NOMO-1 treated with DMSO at 0.1 percent for 48 hours (cell line): ENCODE data around the gene TAF1C.
"Not testable (repeated sequence)": the region's sequence is repeated elsewhere in the genome, so short reads cannot be mapped to it uniquely, and the experiment has no call there.

ENCODE experiments used
- DNase-seq: peaks from one replicate; lab custom pipeline; 2025; ENCODE audit not compliant: unreplicated experiment; lab: John Stamatoyannopoulos, UW

Gene TAF1C, protein sequence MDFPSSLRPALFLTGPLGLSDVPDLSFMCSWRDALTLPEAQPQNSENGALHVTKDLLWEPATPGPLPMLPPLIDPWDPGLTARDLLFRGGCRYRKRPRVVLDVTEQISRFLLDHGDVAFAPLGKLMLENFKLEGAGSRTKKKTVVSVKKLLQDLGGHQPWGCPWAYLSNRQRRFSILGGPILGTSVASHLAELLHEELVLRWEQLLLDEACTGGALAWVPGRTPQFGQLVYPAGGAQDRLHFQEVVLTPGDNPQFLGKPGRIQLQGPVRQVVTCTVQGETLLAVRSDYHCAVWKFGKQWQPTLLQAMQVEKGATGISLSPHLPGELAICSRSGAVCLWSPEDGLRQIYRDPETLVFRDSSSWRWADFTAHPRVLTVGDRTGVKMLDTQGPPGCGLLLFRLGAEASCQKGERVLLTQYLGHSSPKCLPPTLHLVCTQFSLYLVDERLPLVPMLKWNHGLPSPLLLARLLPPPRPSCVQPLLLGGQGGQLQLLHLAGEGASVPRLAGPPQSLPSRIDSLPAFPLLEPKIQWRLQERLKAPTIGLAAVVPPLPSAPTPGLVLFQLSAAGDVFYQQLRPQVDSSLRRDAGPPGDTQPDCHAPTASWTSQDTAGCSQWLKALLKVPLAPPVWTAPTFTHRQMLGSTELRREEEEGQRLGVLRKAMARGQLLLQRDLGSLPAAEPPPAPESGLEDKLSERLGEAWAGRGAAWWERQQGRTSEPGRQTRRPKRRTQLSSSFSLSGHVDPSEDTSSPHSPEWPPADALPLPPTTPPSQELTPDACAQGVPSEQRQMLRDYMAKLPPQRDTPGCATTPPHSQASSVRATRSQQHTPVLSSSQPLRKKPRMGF

DNA sequence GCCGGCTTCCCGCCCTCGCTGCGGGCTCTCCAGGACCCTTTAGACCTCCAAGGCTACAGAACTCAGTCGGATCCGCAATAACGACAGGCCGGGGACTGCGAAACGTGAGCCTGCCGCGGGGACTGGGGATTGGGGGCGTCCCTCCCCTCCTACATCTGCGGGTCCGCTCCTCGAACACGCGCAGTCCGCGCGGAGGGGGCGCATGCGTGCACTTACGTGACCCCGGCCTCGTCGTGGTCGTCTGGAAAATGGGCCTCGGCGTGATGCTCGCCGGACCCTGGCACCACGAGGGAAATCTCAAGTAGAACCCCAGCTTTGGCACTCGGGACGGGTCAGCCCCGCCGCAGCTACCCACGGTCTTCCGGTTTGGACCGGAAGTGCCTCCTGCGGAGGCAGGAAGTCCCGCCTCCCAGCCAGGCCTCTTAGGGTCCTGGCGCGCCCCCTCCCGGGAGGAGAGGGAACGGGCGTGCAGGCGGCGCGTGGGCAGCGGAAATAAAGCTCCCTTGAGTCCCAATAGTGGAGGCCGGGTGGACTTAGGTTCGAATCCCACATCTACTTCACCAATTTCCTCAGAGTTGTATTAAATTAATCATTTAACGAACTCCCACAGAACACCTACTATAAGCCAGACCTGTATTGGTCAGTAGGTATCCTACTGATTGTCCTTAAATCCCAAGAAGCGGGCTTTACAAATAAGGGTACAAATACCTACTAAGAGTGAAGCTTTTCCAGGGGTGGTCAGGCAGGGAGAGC is at the start of gene TAF1C:
TSS of gene TAF1C (minus strand) at position 373 of the 753 bp plus-strand sequence. CDS start 2,069 bp downstream, outside the sequence.
- DNase-seq: peak; percentile 86

DNA sequence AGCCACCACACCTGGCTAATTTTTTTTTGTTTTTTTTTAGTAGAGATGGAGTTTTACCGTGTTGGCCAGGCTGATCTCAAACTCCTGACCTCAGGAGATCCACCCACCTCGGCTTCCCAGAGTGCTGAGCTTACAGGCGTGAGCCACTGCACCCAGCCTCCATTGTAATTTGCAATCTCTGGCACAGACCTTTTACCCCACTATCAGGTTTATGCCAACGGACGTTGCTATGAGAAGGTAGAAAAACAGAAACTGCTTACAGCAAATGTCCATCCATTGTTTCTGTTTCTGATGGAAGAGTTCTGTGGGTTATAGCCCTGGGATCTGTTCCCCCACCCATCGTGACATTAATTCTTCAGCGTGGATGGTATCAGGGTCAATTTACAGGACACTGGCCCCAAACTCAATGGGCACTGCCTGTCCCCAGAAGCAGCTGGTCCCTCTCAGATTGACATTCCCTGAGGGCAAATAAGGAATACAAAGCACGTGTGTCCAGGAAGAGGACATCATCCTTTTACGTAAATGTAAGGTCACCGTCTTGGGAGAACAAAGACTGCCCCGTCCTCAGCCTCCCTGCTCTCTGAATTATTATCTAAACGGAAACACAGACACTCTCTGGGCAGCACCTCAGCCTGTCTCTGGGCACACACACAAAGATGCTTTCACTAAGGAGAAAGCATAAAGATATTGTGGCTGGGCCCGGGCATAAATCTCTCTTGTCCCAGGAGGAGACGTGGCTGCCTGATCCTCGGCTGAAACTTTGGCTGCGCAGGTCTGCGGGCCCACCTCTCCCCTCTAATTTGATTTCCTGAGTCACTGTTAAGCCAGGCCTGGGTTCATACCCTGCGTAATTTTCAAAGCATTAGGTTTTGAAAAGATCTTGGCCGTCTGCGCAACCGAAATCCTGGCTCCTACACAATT is 47.7 kb upstream of the TAF1C start:
- DNase-seq: no peak

DNA sequence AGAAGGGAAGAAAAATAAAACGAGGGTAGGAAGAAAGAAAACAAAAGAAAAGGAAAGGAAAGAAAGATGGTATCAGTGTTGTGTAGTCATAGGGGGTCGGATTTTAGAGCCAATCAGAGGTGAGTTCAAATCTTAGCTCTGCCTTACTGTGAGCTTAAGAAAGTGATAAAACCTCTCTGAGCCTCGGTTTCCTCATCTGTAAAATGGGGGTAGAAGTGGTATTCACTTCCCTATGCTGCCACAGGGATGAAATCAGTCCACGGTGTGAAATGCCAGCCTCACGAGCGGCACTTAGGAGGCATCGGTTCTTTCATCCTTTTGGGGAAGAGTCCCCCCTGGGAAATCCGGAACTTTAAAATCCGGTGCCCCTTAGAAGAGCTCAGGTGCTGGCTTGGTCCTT is 46.9 kb upstream of the TAF1C start:
- no peak for DNase-seq

DNA sequence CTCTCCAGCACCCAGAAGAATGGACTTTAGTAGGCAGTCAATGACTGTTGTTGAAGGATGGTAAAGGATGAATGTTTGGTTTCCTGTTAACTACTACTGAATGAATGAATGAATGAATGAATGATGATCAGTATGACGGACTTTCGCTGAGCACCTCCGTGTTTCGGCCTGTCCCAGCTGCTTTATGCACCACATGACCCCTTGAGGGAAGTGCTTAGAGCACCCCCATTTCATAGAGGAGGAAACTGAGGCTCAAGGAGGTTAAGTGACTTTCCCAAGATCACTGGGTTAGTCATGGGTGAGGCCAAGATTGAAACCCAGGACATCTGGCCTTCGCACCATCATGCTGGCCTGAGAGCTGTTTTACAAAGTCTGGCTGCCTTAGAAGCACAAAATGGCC is 46.1 kb upstream of the TAF1C start:
- DNase-seq: no peak

DNA sequence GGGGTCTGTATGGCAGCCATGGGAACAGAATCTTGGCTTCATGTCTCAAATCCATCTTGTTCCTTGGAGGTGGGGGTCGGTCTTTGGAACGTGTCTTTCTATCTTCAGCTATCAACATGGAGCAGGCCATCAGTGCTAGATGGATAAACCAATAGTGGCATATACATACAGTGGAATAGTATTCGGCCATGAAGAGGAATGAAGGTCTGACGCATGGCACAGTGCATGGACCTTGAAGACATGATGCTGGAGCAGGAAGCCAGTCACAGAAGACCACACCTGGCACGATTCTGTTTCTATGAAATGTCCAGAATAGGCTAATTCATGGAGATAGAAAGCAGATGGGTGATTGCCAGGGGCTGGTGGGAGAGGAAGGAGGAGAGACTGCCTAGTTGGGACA is 45.2 kb upstream of the TAF1C start:
- no peak for DNase-seq

DNA sequence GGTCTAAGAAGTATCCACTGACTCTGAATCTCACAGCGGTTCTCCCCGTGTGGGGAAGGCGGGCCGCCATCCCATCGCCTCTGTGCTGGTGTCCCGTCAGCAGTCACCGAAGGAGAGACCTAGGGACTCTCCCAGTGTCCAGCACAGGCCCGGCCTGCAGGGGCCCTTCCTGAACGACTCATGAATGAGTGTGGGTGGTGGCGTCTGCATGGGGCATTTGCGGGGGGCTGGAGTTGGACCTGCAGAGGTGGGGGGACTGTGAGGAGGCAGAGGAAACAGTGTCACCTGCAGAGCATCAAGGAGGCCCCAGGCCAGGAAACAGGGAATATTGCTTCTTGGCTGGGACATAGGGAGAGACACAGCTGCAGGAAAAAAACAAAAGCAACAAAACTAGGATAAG is 42.6 kb upstream of the TAF1C start:
- DNase-seq: no peak

DNA sequence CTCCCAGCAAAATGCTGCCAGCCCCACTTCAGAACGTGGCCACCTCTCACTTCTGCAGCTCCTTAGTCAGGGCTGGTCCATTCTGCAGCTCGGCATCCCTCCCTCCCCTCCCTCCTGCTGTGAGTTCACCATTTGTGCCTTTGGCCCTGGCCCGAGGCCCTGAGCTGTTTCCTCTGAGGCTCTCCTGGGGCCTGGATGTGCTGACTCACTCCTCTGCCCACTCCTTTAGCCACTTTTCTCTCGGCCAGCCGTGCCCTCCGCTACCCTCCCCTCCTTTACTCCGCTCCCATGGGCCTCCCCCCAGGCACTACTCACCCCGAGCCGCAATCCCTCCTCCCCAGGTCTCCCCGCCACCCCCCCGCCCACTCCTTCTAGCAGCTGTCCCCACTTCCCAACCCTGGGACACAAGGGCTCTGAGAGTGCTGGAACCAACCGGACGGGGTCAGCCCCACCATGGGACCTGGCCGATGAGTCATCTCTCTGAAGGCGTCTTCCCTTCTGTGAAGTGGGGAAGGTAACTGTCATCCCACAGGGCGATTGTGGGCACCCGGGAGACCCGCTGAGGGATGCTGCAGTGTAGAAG is 41.5 kb upstream of the TAF1C start:
- no peak for DNase-seq

DNA sequence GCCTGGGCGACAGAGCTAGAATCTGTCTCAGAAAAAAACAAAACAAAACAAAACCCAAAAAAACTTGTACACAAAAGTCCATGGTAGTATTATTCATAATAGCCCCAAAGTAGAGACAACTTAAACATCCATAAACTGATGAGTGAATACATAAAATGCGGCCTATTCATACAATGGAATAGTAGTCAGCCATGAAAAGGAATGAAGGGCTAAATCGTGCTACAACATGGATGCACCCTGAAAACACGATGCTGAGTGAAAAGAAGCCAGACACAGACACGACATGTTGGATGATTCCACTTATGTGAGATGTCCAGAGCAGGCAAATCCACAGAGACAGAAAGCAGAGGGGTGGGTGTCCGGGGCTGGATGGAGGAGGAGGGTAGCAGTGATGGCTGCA is 40.7 kb upstream of the TAF1C start:
- no peak for DNase-seq

DNA sequence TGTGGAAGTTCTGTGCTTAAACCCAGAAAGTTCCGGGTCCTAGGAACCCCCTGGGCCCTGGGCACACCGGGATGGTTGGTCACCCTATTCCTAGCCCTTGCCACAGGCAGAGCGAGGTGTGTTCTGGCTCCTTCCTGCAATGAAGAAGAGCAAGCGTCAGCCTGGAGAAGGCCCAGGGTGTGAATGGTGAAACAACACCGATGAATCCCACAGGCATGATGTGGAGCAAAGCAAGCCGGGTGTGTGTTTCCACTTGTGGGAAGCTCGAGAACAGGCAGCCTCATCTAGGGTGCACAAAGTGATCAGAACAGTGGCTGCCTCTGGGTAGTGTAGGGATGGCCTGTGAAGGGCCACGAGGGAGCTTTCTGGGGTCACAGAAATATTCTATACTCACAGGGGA is 39.2 kb upstream of the TAF1C start:
- DNase-seq: no peak

DNA sequence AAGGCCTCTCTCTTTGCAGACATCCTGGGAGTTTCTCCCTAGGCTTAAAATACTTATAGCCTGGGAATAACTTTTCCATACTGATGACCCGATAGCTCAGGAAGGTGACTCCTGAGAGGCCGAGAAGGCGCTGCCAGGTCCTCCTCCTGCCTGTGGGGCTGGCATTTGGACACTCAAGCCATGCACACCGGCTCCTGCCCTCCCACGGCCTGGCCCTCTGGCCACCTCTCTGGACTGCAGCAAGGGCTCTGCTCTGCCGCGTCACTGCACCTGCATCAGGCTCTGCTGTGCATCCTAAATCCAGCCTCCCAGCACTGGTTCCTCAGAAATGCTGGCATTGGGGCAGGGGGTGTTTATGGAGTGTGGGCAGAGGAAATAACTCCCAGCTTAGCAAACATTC is 38.7 kb upstream of the TAF1C start:
- no peak for DNase-seq

DNA sequence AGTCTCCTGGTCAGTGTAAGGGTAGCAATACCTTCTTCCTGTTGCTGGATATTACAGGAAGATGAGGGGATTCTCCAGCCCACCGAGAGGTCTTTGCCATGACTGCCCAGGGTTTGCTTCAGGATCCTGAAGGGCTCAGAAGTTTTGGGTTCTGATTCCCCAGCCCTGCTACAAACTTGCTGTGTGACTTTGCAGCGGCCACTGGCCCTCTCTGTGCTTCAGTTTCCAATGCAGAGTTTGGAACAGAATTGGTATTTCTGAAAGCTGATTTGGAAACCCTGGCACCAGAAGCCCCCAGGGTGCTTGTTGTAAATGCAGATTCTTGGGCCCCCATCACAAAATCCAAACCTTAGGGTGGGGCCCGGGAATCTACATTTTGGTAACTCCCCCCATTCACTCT is 38.3 kb upstream of the TAF1C start:
- no peak for DNase-seq

DNA sequence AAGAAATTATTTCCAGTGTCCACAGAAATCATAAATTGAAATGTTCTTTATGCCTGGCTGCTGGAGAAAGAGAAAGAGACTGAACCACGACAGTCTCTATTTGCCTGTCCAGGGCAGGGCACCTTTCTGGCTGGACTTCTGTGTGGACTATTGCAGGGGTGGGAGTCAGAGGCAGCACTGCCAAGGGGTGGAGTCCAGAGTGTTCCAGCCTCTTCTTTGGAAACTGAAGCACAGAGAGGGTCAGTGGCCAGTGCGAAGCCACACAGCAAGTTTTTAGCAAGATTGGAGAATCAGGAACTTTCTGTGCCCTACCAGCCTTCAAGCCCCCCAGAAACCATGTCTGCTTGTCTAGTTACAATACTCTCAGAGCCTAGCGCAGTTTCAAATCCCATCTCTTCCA is 37.7 kb upstream of the TAF1C start:
- no peak for DNase-seq

DNA sequence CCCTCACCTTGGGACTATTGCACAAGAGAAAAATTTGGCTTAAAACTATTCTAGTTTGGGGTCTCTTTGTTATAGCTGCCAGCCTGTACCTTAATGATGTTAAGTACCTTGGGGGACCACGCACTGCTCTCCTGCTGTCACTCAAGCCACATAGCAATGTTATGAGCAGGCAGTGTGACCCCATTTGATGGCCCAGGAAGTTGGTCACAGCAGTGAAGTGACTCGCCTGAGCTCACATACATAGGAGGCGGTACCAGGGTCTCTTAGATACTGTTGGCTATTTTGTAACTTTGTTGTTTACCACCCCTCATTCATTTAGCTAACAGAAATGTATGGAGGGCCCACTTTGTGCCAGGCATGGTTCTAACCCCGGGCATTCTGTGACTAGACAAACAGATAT is 36.6 kb upstream of the TAF1C start:
- DNase-seq: no peak

DNA sequence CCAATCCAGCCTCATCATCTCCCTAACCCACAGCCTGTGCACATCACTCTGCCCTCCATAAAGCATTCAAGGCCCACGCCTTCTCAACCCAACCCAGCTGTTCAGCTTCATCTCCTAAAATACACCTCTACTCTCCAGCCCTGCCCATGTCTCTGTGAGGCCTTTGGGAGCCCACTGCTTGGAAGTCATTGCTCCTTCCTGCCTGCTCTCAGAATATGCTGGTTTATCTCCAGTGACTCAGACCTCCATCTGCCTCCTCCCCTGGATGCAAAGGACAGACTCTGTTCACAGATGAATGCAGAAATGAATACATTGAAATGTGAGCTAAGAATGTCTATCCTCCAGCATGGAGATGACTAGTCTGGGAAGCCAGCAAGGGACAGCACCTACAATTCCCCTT is 34.0 kb upstream of the TAF1C start:
- no peak for DNase-seq

DNA sequence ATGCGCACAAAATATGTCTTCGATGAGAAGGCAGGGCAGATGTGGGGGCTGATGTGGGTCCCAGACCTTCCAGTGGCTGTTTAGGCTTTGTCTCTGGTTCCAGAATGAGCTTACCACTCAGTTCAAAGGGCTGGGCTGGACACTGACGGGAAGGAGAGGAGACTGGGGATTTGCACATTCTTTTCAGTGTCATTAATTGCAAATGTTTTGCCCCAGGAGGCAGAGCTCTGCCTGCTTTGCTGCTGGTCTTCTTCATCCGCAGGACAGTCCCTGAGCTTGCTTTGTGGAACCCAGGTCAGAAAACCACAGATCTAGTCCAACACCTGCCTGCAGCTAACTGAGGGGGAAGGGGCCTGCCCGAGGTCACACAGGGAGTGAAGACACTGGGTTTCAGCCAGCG is 32.1 kb upstream of the TAF1C start:
- no peak for DNase-seq

DNA sequence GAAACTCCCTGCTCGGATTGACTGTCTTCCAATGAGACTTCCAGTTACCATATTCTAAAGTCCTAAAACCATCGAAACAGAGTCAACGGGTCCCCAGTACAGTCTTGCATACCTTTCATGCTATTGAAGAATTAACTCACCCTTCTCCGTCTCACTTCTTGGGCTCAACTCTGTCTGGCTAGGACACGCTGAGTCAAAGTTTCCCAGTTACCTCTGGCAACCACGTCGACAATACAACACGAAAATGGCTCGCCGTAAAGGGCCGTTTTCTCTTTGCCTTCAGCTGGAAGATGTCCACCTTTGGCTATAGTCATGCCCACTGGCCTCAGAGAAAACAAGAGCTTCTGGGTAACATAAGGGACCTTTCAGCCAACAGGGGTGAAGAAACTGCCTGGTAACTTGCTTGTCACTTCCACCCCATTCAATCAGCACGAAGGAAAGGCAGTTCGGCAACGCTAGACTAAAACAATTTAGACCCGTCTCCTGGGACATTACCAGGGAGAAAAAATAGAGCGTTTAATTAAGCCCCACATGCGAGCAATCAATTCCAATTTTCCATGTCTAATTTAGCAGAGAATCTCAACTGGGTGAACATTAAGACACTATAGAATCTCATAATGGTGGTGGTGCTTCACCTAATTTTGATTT is 31.4 kb upstream of the TAF1C start:
- no peak for DNase-seq

DNA sequence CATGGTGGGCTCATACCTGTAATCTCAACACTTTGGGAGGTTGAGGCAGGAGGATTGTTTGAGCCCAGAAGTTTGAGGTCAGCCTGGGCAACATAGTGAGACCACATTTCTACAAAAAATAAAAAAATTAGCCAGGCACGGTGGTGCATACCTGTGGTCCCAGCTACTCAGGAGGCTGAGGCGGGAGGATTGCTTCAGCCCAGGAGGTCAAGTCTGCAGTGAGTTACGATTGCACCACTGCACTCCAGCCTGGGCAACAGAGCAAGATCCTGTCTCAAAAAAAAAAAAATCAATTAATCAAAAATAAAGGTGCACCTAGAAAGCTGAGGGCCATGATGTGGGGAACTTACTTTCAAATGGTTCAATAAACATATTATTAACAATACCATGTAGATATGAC is 29.3 kb upstream of the TAF1C start:
- not testable (repeated sequence) for DNase-seq

DNA sequence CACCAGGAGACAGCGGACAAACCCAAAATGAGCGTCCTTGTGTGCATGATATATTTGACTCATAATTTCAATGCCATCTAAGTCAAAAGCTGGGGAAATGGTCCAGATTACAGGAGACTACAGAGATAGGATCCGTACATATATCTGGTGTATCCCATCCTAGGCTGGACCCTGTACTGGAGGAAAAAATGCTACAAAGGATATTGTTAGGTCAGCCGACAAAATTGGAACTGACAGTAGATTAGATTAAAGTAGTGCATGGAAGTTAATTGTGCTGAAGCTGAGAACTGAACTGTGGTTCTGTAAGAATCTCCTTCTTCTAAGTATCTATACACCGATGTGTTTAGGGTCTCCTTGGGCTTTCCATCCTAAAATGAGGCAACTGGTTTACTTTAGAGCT is 28.7 kb upstream of the TAF1C start:
- no peak for DNase-seq

DNA sequence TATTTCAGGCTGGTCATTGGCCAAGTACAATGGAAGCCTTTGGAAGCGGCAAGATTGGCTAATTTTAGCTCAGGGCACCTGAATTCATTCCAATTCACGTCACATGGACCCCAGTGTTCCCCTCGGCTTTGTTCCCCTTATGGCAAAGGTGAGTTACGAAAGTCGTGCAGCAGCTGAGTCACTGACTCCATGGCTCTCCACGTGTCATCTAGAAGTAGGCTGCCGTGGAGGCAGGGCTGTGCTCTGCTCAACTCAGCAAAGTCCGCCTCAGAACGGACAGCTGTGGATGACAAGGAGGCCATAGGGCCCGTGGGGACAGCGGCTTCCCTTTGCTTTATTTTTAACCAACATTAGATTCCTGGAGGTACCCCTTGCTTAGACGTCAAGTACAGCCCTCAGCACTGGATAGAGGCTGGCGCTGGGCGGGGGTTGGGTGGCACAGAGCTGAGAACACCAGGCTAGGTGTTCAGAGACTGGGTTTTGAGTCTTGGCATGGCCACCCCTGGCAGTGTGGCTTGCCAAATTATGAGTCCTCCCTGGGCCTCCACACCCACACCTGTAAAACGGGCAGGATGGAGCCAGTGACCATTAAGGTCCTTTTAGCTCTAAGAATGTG is 27.7 kb upstream of the TAF1C start:
- peak; percentile 30 for DNase-seq
